Progenitor cell of endocrine pancreas (in vitro differentiated cells): ENCODE data around the gene TMEM127. TPM values are rescaled to one million over a fixed set of nuclear protein-coding genes. Genes with fewer than 3 reads are reported as not detected.

ENCODE experiments used
- DNase-seq: peaks from one replicate; pipeline ENCODE4 v3.0.0; 2021; ENCODE audit warnings: low spot score; ENCODE audit not compliant: unreplicated experiment
- H3K27ac Mint-ChIP-seq: 2 replicates; pipeline ENCODE4 v1.8.0; 2021; ENCODE audit warnings: mild to moderate bottlenecking, moderate library complexity, mixed read lengths
- H3K27me3 Mint-ChIP-seq: 2 replicates; pipeline ENCODE4 v1.8.0; 2021; ENCODE audit warnings: mixed read lengths
- H3K36me3 Mint-ChIP-seq: 2 replicates; pipeline ENCODE4 v1.8.0; 2022; ENCODE audit warnings: mixed read lengths; ENCODE audit not compliant: insufficient read depth
- H3K4me1 Mint-ChIP-seq: 2 replicates; pipeline ENCODE4 v1.8.0; 2021; ENCODE audit warnings: low read depth, mixed read lengths
- H3K4me3 Mint-ChIP-seq: 2 replicates; pipeline ENCODE4 v1.8.0; 2021; ENCODE audit warnings: low read depth, mild to moderate bottlenecking, moderate library complexity, mixed read lengths
- H3K9me3 Mint-ChIP-seq: 2 replicates; pipeline ENCODE4 v1.8.0; 2021; ENCODE audit warnings: low read depth, mixed read lengths
- total RNA-seq: library from RNA; stranded (reverse); gene quantifications from 2 replicates; pipeline ENCODE4 v1.2.1, GENCODE V29; 2021
- TF ChIP-seq, protein P1 (sequence below): fragments of 200-600 bp; sonication (generic); IDR thresholded peaks from one replicate; pipeline ENCODE4 v1.5.0; 2021; ENCODE audit warnings: antibody characterized with exemption, mild to moderate bottlenecking; ENCODE audit not compliant: unreplicated experiment

Gene TMEM127
- total RNA-seq, 1 donor from 2014 or later: 37.2 TPM

GRCh38 chr2:96250188-96250587 lies 15.6 kb downstream of the TMEM127 start:
- DNase-seq: no peak
- Mint-ChIP-seq H3K36me3 (peaks cover 14% of the 10 kb centered on the region), H3K27ac (no peak overlapping the region), H3K27me3 (no peaks in the 10 kb centered on the region), H3K4me1 (peaks cover 8% of the 10 kb centered on the region), H3K9me3 (no peaks in the 10 kb centered on the region), H3K4me3 (no peak overlapping the region)
- TF ChIP-seq, protein P1, sequence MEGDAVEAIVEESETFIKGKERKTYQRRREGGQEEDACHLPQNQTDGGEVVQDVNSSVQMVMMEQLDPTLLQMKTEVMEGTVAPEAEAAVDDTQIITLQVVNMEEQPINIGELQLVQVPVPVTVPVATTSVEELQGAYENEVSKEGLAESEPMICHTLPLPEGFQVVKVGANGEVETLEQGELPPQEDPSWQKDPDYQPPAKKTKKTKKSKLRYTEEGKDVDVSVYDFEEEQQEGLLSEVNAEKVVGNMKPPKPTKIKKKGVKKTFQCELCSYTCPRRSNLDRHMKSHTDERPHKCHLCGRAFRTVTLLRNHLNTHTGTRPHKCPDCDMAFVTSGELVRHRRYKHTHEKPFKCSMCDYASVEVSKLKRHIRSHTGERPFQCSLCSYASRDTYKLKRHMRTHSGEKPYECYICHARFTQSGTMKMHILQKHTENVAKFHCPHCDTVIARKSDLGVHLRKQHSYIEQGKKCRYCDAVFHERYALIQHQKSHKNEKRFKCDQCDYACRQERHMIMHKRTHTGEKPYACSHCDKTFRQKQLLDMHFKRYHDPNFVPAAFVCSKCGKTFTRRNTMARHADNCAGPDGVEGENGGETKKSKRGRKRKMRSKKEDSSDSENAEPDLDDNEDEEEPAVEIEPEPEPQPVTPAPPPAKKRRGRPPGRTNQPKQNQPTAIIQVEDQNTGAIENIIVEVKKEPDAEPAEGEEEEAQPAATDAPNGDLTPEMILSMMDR: no peak

DNA sequence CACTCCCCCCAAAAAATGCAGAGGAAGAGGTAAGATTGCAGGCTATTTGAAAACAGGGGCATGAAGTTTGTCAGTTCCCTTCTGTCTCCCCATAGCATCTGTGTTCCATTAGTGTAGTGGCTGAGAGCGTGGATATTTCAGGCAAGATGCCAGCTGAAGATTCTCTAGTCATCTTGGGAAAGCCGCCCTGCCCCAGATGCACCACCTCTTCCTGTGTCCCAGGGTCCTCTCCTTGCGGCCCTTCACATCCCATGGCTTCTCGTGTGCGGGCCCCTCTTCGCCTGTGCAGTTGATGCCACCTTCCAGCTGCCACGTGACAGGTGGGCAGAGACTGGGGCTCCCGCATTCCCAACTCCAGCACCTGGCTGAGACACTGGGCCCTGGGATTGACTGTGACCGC lies 16.1 kb downstream of the TMEM127 start:
- no peak overlapping the region for H3K4me3 Mint-ChIP-seq
- H3K9me3 Mint-ChIP-seq: no peaks in the 10 kb centered on the region
- H3K4me1 Mint-ChIP-seq: peaks cover 8% of the 10 kb centered on the region
- no peaks in the 10 kb centered on the region for H3K27me3 Mint-ChIP-seq
- TF ChIP-seq, protein P1: no peak
- H3K36me3 Mint-ChIP-seq: peaks cover 14% of the 10 kb centered on the region
- no peak for DNase-seq
- no peak overlapping the region for H3K27ac Mint-ChIP-seq

GRCh38 chr2:96248624-96249023 lies 17.2 kb downstream of the TMEM127 start:
- TF ChIP-seq, protein P1: no peak
- Mint-ChIP-seq H3K27me3 (no peaks in the 10 kb centered on the region), H3K9me3 (no peaks in the 10 kb centered on the region), H3K36me3 (peaks cover 11% of the 10 kb centered on the region), H3K27ac (no peak overlapping the region), H3K4me3 (no peak overlapping the region), H3K4me1 (peaks cover 8% of the 10 kb centered on the region)
- DNase-seq: no peak

DNA sequence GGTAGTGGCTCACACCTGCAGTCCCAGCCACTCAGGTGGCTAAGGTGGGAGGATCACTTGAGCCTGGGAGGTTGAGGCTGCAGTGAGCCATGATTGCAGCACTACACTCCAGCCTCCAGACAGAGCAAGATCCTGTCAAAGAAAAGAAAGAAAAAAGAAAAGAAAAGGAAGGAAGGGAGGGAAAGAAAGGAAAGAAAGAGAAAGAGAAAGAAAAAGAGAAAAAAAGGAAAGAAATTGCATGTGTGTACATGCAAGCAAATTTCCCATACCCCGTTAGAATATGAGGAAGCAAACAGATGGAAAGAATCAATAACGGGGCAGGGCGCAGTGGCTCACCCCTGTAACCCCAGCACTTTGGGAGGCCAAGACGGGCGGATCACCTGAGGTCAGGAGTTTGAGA lies 17.9 kb downstream of the TMEM127 start:
- Mint-ChIP-seq H3K27ac (no peak overlapping the region), H3K4me3 (no peak overlapping the region), H3K9me3 (no peaks in the 10 kb centered on the region), H3K36me3 (peaks cover 8% of the 10 kb centered on the region), H3K27me3 (no peaks in the 10 kb centered on the region), H3K4me1 (peaks cover 8% of the 10 kb centered on the region)
- DNase-seq: no peak
- TF ChIP-seq, protein P1: no peak

DNA sequence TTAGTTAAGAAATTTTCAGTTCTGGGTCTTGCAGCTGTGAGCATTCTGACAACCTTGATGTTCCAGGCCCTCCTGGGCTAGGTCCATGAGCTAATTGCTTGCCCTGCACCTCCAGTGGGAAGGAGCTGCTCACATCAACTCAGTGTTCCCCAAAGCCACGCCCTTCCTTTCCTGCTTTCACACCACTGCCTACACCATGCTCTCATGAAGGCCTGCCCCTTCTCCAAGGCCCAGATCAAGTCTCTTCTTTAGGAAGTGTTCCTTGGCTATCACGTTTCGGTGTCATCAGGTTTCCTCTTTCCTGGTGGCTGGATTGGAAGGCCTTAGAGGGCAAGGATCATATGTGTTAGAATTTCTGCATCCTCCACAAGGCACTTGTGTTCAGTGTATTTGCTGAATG lies 18.8 kb downstream of the TMEM127 start:
- no peaks in the 10 kb centered on the region for H3K9me3 Mint-ChIP-seq
- TF ChIP-seq, protein P1: no peak
- DNase-seq: no peak
- H3K27ac Mint-ChIP-seq: no peak overlapping the region
- H3K4me3 Mint-ChIP-seq: no peak overlapping the region
- H3K4me1 Mint-ChIP-seq: peaks cover 7% of the 10 kb centered on the region
- no peaks in the 10 kb centered on the region for H3K27me3 Mint-ChIP-seq
- H3K36me3 Mint-ChIP-seq: peaks cover 4% of the 10 kb centered on the region
